CD1c-positive myeloid dendritic cell (primary cell): ENCODE results near the gene LMF2.

Experiments
- DNase-seq: peaks from one replicate; pipeline ENCODE4 v3.0.0-alpha.2; 2016; ENCODE audit errors: extremely low spot score

Gene LMF2

DNA sequence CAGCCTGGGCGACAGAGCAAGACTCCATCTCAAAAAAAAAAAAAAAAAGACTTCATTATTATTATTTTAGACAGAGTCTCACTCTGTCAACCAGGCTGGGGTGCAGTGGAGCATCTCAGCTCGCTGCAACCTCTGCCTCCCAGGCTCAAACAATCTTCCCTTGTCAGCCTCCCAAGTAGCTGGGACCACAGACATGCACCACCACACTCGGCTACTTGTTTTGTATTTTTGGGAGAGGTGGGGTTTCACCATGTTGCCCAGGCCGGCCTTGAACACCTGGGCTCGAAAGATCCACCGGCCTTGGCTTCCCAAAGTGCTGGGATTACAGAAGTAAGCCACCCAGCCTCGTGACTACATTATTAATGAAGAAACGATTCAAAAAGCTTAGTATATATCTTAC lies 27.6 kb upstream of the LMF2 start:
- DNase-seq: peak; percentile 13

DNA sequence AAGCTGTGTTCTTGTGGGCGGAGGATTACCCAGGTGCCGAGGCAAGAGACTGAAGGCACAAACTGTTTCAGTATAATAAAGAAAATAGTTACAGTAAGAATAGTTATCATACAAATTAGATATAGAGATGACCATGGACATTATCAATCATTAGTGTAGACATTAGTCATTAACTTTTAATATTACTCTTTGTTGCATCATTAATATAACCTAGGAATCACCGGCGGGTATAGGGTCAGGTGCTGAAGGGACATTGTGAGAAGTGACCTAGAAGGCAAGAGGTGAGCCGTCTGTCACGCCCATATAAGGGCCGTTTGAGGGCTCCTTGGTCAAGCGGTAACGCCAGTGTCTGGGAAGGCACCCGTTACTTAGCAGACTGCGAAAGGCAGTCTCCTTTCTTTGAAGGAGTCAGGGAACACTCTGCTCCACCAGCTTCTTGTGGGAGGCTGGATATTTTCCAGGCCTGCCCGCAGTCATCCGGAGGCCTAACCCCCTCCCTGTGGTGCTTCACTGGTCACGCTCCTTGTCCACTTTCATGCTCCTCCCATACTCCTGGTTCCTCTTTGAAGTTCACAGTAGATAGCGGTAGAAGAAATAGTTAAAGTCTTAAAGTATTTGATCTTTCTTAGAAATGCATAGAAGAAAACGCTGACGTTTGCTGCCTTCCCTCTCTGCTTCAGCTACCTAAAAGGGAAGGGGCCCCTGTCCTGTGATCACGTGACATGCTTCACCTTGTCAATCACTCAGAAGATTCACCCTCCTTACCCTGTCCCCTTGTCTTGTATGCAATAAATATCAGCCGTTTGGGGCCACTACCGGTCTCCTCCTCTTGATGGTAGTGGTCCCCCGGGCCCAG lies 26.6 kb upstream of the LMF2 start:
- DNase-seq: peak; percentile 80

DNA sequence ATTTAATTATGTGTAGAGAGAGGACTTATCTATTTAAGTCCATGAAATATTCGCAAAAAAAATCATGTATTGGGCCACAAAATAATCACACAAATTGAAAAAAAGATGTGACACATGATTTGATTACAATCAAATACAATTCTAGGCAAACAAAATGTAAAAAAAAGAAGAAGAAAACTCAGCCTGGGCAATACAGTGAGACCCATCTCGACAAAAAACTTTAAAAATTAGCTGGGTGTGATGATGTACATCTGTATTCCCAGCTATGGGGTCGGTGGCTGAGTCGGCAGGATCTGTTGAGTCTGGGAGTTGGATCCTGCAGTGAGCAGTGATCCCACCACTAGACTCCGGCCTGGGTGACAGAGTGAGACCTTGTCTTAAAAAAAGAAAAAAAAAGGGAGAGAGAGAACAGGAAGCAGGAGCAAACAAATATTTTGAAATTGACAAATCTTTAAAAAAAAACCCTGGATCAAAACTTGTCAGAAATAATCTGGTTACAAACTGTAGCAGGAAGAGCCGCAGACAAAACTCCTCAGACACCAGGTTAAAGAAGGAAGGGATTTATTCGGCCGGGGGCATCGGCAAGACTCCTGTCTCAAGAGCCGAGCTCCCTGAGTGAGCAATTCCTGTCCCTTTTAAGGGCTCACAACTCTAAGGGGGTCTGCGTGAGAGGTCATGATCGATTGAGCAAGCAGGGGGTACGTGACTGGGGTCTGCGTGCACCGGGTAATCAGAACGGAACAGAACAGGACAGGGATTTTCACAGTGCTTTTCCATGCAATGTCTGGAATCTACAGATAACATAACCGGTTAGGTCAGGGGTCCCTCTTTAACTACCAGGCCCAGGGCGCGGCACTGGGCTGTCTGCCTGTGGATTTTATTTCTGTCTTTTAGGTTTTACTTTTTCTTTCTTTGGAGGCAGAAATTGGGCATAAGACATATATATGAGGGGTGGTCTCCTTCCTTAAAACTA lies 25.6 kb upstream of the LMF2 start:
- peak; percentile 33 for DNase-seq

DNA sequence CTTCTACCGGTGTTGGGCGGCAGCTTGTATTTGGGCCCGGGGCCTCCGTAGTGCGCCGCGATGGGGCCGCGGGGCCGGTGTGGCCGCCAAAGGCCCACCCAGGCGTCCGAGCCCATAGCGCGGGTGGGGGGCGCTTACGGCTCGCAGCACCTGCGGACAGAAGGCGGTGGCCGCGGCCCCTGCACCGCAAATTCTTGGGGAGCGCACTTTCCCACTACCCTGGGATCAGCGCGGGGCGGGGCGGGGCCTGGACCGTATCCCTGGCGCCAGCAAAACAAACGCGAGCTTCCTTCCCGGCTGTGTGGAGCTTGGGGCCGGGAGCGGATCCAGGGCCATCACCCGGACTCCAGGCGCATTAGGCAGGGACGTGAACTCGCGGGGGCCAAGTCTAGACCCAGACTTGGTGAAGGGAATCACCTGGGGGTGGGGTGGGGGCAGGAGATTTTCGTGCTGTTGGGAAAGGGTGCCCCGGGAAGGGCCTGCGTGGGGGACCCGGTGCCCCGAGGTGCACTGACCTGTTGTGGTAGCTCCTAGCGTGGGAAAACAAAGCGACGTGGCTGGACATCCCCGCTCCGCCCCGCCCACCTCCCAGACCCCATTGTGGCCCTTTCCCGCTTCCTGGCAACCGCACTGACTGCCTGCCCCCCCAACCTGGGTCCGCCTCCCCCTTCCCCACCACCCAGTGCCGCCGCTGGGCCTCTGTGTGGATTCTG lies 24.6 kb upstream of the LMF2 start:
- peak; percentile 57 for DNase-seq

DNA sequence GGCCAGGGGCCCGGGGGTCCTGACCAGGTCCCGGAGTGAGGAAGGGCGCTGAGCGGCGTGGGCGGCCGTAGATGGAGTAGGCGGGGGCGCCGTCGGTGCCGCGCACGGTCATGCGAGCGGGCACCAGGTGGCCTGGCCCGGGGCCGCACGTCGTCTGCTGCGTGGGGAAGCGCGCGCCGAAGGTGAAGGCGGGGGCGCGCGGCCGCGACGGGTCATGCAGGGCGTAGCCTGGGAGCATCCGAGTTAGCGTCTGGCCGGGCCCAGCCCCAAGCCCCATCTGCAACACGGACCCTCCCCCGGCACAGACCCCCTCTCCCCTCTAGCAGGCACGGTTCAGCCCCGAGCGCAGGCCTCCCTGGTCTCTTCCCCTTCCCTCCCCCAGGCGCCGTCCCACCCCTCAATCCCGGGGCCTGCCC lies 24.1 kb upstream of the LMF2 start:
- peak; percentile 88 for DNase-seq

DNA sequence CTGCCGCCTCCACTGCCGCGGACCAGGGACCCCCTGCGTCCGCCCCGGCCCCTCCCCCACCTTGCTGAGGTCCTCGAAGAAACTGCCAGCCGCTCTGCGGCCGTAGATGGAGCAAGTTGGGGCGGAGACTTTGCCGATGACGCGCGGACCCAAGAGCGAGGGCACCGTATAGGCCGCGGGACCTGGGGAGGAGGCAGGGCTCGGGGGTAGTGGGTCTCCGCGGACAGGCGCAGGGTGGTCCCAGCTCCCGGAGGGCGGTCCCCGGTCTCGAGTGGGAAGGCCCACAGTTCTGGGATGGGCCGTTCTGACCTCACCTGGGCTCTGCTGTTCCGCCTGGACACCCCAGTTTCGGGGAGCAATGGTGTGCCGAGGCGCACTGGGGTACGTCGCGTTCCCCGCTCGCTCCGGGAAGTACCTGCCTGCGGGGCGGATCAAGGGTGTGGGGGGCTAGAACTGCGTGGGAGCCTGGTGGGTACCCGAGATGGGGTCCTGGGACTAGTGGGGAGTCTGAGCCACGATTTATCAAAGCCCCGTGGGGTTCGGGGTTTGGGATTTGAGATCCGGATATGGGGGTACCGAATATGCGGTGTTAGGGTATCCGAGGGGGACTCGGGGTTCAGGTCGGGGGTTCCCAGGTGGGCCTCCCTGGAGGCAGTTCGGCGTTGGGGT lies 23.5 kb upstream of the LMF2 start:
- peak; percentile 92 for DNase-seq

DNA sequence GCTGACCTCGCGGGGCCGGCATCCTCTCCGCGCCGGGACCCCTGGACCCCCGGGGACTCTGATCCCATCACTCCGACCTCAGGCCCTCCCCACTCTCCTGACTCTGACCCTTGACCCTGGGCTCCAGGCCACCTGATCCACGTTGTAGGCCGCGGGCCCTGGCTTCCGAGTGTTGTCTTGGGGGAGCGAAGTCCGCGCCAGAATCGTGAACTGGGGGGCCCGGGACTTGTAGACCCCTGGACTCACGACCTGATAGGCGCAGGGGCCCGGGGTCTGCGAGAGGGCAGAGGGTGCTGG lies 23.0 kb upstream of the LMF2 start:
- DNase-seq: peak; percentile 55

DNA sequence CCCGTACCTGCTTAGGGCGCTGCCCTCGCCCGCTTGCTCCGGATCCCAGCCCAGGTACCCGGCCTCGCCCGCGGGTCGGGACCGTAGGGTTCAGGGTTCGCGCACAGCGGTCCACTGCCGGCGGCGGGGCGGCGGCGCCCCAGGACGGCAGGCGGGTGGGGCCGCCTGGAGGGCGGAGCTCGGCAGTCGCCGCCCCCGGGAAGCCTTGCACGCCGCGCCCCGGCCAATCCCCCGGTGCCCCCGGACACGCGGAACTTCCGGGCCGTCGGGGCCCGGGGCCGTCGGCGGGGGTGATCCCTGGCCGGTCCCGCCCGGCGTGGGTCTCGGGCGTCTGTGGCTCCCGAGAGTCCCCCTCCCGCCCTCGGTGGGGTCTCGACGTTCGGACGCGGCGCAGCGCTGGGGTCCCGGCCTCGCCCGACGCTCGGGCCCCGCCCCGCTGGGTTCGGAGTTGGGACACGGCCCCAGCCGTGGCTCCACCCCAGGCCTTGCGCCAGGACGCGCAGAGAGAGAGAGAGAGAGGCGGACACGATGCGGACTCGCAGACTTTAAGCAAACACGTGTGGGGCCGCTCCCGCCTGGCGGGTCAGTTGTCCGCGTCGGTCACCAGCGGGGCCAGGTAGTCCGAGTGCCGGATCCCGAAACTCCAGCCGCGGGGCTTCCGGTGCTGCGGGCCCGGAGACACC lies 22.5 kb upstream of the LMF2 start, which contains the start of gene TYMP:
TSS of gene TYMP (minus strand) at position 116 of the 683 bp plus-strand sequence. CDS start 303 bp downstream, outside the sequence.
- peak; percentile 92 for DNase-seq

DNA sequence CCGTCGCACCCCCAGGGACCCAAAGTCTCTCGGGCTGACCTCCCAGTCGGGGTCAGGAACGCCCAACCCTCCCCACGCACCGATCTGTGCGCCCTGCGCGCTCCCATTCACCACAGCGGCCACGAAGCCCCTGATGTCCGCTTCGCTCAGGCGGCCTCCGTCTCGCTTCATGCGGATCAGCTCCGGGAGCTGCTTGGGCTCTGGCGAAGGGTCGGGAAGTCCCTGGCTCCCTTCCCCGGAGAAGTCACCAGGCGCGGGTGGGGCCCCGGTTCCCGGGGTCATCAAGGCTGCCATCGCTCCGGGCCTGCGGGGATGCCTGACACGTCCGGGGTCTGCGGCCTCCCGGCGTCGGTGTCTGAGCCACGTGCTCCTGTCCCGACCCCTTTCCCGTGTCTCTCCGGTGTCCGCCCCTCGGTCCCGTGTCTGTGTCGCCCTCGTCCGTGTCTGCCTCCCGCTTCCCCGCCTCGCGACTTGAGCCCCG lies 22.0 kb upstream of the LMF2 start:
- DNase-seq: peak; percentile 34

DNA sequence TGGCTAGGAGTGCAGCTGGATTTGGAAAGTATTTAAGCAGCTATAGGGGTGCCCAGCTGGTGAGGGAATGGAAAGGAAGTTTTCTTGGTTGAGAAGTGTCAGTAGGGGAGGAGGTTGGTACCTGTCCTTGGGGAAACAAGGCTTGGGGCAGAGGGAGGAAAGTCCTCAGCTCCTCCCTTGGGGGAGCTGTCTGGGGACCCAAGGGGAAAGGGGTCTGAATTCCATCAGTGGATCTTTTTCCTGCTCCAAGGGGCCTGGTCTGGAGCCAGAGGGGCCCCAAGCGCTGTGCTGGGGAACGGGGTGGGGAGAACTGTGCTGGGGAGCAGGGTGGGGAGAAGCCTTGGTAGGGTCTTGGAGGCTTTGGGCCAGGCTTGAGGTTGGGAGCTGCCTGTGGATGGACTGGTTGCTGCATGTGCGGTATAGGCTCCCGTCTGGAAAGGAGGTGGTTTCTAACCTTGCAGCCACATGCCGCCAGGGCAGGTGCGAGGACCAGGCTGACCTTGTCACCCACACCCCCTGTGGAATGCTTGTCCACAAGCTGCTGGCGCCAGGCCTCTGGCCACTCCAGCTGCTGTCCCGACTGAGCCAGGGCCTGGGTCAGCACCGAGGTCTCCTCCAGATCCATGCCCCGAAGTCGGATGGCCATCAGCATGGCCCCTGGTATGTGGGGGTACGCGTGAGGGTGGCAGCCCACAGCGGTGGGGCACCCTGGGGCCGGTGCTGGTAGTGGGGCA lies 21.3 kb upstream of the LMF2 start:
- no peak for DNase-seq

DNA sequence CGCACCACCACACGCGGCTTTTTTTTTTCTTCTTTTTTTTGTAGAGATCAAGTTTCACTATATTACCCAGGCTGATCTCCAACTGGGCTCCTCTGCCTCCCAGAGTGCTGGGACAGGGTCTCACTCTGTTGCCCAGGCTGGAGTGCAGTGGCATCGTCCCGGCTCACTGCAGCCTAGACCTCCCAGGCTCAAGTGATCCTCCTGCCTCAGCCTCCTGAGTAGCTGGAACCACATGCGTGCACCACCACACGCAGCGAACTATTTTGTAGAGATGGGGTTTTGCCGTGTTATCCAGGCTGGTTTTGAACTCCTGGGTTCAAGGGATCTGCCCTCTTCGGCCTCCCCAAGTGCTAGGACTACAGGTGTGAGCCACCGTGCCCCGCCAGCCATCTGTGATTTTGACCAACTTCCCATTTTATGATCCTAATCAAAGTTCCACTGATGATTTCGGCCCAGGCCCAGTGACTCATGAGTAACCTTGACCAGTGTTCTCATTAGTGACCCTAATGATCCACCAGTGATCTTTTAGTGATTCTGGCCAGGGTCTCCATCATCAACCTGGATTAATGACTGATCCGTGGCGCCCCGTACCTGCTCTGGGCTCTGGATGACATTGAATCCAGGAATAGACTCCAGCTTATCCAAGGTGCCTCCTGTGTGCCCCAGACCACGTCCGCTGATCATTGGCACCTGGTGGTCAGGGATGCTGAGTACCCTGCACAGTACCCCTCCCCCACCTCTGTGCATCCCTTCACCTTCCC lies 20.6 kb upstream of the LMF2 start:
- no peak for DNase-seq

DNA sequence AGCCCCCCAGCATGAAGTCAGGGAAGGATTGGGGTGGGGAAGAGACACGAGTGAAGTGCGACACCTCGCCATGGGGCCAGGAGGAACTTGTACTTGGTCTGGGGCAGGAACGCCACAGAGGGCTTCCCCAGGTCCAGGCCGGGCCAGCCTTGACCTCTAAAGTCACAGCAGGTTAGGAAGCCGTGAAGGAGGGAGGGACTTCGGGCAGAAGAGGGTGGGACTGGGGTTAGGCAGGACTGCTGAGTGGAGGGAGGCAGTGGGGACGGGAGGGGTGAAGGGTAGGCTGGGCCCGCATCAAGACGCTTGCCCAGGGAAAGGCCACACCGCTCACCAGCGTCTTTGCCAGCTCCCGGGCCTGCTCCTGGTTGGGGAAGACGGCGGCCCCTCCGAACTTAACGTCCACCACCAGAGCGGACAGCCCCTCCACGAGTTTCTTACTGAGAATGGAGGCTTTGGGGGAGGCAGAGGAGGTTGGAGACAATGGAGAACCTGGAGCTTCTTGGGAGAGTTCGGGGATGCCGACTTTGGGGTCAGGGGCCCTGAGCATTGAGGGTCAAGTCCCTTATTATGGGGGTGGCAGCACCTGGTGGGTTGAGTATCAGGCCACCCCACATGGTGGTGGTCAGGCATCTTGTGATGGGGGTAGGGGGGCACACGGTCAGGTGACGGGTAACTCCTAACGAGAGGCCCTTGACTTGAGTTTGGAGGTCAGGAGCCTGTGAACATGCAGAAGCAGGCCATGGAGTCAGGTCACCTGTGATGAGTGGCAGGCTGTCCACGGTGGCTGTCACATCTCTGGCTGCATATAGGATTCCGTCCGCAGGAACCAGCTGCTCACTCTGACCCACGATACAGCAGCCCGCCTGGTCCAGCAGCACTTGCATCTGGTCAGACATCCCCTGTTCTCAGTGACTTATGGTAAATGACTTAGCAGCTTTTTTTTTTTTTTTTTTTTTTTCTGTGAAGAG lies 19.6 kb upstream of the LMF2 start:
- peak; percentile 71 for DNase-seq

DNA sequence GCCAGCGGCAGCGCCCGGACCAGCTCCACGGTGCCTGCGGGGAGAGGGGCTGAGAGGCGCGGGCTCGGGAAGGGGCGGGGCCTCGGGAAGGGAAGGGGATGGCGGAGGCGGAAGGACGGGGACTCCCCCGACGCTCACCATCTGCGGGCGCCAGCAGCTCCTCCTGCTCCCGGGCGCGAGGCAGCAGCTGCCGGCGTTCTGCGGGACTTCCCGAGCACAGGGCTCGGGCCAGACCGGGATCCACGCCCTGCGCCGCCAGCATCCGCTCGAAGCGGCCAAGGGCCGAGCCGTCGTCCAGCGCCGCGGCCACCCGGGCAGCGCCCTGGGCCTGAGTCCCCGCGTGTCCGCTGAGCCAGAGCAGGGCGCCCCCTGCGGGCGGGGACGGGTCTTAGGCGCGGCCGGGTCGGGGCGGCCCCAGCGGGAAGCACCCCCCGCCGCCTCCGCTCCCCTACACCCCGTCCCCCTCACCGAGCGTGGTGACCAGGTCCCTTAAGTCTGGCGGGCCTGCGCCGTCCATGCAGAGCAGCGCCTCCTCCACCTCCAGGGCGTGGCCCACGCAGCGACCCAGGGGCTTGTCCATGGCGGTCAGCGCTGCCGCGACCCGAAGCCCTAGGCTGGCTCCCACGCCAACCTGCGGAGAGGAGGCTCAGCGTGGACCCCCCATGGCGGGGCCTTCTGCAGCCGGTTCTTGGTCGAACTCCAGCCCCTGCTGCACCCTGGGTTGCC lies 18.8 kb upstream of the LMF2 start:
- DNase-seq: peak; percentile 84

DNA sequence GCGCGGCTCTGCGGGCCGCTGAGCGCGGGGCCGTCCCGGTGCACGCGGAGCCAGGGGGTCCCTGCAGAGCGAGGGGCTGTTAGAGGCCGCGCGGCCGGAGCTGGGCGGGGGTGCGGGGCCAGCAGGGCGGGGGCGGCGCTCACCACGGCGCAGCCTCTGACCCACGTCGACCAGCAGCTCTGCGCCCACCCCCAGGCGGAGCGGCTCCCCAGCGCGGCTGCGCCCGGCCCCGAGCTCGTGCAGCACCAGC lies 18.3 kb upstream of the LMF2 start:
- DNase-seq: no peak

DNA sequence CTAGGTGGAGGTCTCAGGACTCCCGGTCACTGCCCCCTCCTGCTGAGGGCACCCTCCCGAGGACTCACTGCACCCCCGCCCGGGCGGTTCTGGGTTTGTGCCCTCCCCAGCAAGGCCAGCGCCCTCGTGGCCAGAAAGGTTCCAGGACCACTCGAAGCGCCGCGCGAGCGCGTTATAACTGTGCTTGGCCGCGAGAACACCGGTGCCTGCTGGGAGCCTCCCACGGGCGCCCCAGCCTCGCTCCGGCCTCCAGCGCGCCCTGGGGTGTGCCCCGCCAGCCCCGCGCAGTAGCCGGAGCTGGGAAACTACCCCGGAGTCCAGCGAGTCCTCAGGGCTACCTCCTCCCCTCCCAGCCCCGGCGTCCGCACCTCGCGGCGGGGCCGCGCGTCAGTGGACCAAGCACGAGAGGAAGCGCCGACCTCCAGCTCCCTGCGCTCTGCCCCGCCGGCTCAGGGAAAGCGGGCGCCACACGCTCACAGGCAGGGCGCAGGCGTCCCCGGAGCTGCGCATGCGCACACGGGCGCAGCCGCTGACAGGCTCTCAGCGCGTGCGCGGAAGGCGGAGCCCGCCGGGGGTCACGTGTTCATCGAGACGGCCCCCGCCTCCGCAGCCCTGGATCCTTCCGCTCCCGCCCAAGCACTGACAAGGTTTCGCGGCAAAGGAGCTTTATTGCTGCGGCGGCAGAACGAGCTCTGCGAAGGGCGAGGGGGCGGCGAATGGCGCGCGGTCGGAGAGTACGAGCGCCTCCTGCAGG lies 17.8 kb upstream of the LMF2 start, which contains the start of gene SCO2:
TSS of gene SCO2 (minus strand) at position 495 of the 754 bp plus-strand sequence. CDS start 1,187 bp downstream, outside the sequence.
- peak; percentile 100 for DNase-seq

DNA sequence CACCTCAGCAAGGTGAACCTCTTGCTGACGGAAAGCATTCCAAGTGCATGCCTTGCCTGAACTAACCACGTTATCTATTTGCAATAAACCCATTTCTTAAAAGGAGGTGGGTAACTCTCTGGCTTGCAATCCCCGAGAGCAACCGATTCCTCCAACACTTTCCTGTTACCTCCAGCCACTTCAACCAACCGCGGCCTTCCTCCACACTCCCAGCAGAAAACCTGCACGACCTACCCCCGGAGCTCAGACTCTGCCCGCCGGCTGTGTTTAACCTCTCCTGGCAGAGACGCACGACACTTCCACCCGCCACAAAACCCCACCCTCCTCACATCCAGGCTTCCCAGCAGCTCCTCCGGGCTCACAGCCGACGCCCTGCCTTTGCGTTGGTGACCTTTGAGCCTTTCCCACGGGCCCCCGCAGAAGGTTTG lies 17.2 kb upstream of the LMF2 start:
- DNase-seq: no peak
